Activated T-helper 2 cell treated with anti-CD3 and anti-CD28 coated beads, Interferon-gamma antibody, Interleukin-2, Interleukin-4, amounts not matched to agents 10 μg/mL and 5 μg/mL and 100 μg/mL, durations not matched to agents 14 hours and 24 hours and 36 hours (primary cell): ENCODE measurements around the gene UVRAG. TPM values are rescaled to one million over a fixed set of nuclear protein-coding genes. Genes with fewer than 3 reads are reported as not detected.

Experiments used
- DNase-seq: peaks from one replicate; pipeline ENCODE4 v3.0.0; 2021; ENCODE audit warnings: low spot score
- H3K27ac Mint-ChIP-seq: one replicate; pipeline ENCODE4 v1.8.0; 2021; ENCODE audit warnings: mixed read lengths
- H3K27me3 Mint-ChIP-seq: one replicate; pipeline ENCODE4 v1.8.0; 2021; ENCODE audit warnings: low read depth, mixed read lengths
- H3K36me3 Mint-ChIP-seq: one replicate; pipeline ENCODE4 v1.8.0; 2021; ENCODE audit warnings: low read depth, mixed read lengths
- H3K4me1 Mint-ChIP-seq: one replicate; pipeline ENCODE4 v1.8.0; 2021; ENCODE audit warnings: low read depth, mixed read lengths
- H3K4me3 Mint-ChIP-seq: one replicate; pipeline ENCODE4 v1.8.0; 2021; ENCODE audit warnings: low read depth, mild to moderate bottlenecking, moderate library complexity, mixed read lengths
- H3K9me3 Mint-ChIP-seq: one replicate; pipeline ENCODE4 v1.8.0; 2021; ENCODE audit warnings: mixed read lengths
- intact Hi-C: fragments of 100-400 bp; cut with micrococcal nuclease; formaldehyde crosslinking; loops from one replicate; pipeline ENCODE4 v1.15.1; 2023
- total RNA-seq: library from RNA; stranded (reverse); gene quantifications from 2 replicates; pipeline ENCODE4 v1.2.3, GENCODE V29; 2022

Gene UVRAG
- total RNA-seq, 1 donor from 2014 or later = 23.3 TPM

DNA sequence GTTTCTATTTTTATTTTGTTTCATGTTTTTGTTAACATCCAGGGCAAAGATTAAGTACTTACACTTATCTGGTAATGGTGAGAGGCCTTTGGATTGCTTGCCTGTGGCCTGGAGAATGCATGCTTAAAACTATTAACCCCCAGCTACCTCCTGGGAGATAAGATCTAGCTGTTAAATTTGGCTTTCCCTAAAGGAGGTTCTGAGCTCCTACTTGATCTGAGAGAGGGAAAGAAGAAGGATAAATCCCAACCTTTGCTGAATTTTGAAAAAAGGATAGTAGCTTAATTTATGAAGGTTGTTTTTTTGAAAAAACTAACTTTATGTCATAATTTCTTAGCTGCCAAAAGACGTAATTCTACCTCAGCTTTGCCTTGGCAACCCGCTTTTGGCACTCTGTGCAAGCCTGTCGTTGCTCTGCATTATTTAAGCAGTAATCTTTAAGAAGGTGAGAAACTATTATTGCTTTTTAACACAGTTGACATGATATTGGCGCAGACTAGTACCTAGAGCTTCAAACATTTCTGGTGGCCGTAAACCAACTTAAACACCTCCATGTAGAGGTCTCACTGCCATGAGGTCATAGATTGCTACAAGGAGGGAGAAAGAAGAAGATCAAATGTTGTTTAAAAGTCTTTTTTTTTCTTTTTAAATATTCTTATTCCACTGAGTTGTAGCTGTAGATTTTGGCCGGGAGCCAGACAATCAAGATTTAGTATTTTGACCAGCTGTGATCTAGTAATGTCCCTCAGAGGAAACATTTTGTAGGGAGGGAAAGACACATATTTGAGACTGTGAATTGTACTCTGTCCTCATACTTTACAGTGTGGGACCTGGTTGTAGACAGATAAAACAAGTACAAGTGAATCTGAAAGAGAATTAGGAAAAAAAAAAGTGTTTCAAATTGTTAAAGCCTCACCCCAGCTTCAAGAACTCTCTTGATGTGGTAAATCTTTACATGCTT is 316.9 kb downstream of the UVRAG start:
- peaks cover 8% of the 10 kb centered on the region for H3K4me1 Mint-ChIP-seq
- no peak overlapping the region for H3K27ac Mint-ChIP-seq
- H3K4me3 Mint-ChIP-seq = no peak overlapping the region
- no peaks in the 10 kb centered on the region for H3K27me3 Mint-ChIP-seq
- H3K36me3 Mint-ChIP-seq = peaks cover 3% of the 10 kb centered on the region
- intact Hi-C loops = no loop called here
- no peaks in the 10 kb centered on the region for H3K9me3 Mint-ChIP-seq
- no peak for DNase-seq

DNA sequence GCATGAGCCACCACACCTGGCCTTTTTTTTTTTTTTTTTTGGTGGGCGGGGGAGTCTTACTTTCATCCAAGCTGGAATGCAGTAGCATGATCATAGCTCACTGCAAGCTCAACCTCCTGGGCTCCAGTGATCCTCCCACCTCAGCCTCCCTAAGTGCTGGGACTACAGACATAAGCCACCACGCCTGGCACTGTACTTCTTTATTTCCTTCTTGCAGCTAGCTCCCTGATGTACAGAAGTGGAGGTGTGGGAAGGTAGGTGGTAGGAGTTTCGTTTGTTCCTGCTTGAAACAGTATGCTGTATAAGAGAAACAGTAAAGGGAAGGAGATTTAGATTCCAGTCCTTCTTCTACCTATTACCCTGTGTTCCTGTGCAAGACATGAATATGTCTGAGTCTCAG is 319.2 kb downstream of the UVRAG start:
- peaks cover 3% of the 10 kb centered on the region for H3K36me3 Mint-ChIP-seq
- H3K27me3 Mint-ChIP-seq = no peaks in the 10 kb centered on the region
- peaks cover 8% of the 10 kb centered on the region for H3K4me1 Mint-ChIP-seq
- H3K9me3 Mint-ChIP-seq = no peaks in the 10 kb centered on the region
- no peak for DNase-seq
- intact Hi-C loops = no loop called here
- no peak overlapping the region for H3K27ac Mint-ChIP-seq
- no peak overlapping the region for H3K4me3 Mint-ChIP-seq

- no peaks in the 10 kb centered on the region for H3K27me3 Mint-ChIP-seq
- H3K4me1 Mint-ChIP-seq = peaks cover 8% of the 10 kb centered on the region
- no peak overlapping the region for H3K4me3 Mint-ChIP-seq
Measured at GRCh38 chr11:76135491-76135890, 320.5 kb downstream of the UVRAG start.

DNA sequence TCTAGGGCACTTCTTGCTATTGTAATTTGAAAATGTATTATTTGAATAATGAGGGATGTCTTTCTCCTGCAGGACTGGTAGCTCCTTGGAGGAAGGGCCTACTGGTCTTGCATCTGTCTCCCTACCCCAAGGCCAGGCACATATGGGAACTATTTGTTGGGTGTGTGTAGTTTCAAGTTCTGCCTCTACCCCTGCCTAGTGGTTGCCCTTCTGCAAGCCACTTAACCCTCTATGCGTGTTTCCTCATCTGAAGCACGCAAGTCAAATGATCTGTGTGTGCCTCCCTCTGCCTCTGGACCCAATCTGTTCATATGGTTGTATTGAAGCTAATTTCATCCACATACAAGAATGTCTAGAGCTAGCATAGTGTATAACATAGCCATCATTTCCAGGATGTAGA is 324.3 kb downstream of the UVRAG start:
- no peak for DNase-seq
- intact Hi-C loops = no loop called here
- Mint-ChIP-seq H3K27me3 (no peaks in the 10 kb centered on the region), H3K9me3 (no peaks in the 10 kb centered on the region), H3K36me3 (peaks cover 6% of the 10 kb centered on the region), H3K4me3 (no peak overlapping the region), H3K27ac (no peak overlapping the region), H3K4me1 (no peaks in the 10 kb centered on the region)

More at GRCh38 chr11:76135491-76135890, 320.5 kb downstream of the UVRAG start:
- H3K36me3 Mint-ChIP-seq = peaks cover 3% of the 10 kb centered on the region
- no peaks in the 10 kb centered on the region for H3K9me3 Mint-ChIP-seq
- no peak for DNase-seq
- intact Hi-C loops = no loop called here
- no peak overlapping the region for H3K27ac Mint-ChIP-seq

GRCh38 chr11:76140912-76141574 is 326.0 kb downstream of the UVRAG start:
- Mint-ChIP-seq H3K9me3 (no peaks in the 10 kb centered on the region), H3K27ac (no peak overlapping the region), H3K36me3 (peaks cover 3% of the 10 kb centered on the region)

DNA sequence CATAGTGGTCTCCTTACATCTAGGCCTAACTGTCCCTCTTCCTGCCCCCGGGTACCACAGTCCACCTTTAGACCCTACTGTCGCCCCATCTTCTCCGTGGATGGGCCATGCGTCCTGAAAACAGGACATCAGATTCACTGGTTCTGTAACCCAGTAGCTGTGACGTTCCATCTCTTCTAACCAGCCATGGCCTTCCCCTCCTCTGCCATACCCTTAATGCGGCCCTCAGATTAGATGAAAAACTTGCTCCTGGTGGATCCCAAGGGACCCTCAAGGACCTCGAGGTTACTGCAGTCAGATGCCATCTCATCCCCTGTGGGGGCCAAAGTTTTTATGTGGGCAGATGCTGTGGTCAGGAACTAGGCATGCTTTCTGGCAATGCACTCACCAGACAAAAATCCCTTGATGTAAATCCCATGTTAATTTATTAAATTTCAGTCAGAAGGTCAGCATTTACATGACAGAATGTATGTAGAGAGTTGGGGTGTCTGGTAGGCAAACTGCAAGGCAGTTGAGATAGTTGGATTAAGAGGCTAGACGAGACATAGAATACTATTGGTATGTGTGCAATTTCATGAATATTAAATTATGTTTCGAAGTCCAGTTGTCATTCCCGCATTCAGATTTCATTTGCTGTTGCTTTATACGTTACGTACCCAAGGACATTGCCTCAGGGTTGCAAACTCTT is 327.0 kb downstream of the UVRAG start:
- H3K27me3 Mint-ChIP-seq = no peaks in the 10 kb centered on the region
- no peak for DNase-seq
- H3K4me1 Mint-ChIP-seq = no peaks in the 10 kb centered on the region
- intact Hi-C loops = no loop called here
- H3K36me3 Mint-ChIP-seq = peaks cover 3% of the 10 kb centered on the region
- no peak overlapping the region for H3K4me3 Mint-ChIP-seq
- no peaks in the 10 kb centered on the region for H3K9me3 Mint-ChIP-seq
- no peak overlapping the region for H3K27ac Mint-ChIP-seq

More at GRCh38 chr11:76140912-76141574, 326.0 kb downstream of the UVRAG start:
- Mint-ChIP-seq H3K27me3 (no peaks in the 10 kb centered on the region), H3K4me1 (no peaks in the 10 kb centered on the region), H3K4me3 (no peak overlapping the region)
- intact Hi-C loops = no loop called here
- no peak for DNase-seq

DNA sequence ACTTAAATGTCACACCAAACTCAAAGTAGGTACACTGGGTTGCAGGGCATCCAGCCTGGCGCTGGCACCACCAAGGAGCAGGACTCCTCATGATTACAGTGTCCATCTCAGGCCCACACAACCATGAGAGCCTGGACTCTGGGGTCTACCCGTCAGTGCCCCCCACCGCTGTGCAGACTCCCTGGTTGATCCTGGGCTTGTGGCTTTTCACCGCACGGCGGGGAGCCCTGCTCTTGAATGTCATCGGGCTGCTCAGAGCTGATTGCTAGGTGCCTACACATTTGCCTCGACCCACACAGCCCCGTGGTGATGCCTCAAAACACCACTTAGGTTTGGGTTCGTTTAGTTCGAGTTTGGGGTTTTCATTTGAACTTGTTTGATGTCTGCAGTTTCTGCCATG is 328.3 kb downstream of the UVRAG start:
- Mint-ChIP-seq H3K9me3 (no peaks in the 10 kb centered on the region), H3K4me3 (no peak overlapping the region), H3K27me3 (no peaks in the 10 kb centered on the region), H3K36me3 (peaks cover 3% of the 10 kb centered on the region), H3K27ac (no peak overlapping the region), H3K4me1 (no peaks in the 10 kb centered on the region)
- DNase-seq = no peak
- intact Hi-C loops = no loop called here

- H3K27ac Mint-ChIP-seq = no peak overlapping the region
- H3K4me3 Mint-ChIP-seq = no peak overlapping the region
- peaks cover 4% of the 10 kb centered on the region for H3K4me1 Mint-ChIP-seq
- no peak for DNase-seq
- no peaks in the 10 kb centered on the region for H3K9me3 Mint-ChIP-seq
- H3K36me3 Mint-ChIP-seq = no peaks in the 10 kb centered on the region
- H3K27me3 Mint-ChIP-seq = peaks cover 13% of the 10 kb centered on the region
- intact Hi-C loops = no loop called here
Measured at GRCh38 chr11:76147106-76147740, 332.2 kb downstream of the UVRAG start.

DNA sequence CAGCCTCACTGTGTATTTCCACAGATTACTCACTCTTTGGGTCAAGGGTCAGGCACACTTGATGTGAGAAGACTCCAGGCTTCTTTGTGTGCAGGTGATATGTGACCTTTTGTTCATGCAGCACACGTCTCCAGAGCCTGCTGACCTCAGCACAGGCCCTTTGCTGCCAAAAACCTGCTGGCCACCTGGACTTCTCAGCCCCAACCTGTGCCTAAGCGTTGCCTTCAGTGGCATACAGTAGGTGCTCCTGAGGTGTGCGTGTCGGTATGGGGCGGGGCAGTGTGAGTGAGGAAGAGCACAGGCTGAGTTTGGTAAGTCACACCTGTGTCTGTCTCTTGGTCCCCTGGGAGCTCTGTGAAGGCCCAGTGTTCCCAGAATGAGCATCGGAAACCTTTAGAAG is 333.2 kb downstream of the UVRAG start:
- no peaks in the 10 kb centered on the region for H3K9me3 Mint-ChIP-seq
- no peaks in the 10 kb centered on the region for H3K36me3 Mint-ChIP-seq
- H3K27ac Mint-ChIP-seq = no peak overlapping the region
- intact Hi-C loops = no loop called here
- no peak for DNase-seq
- peaks cover 21% of the 10 kb centered on the region for H3K27me3 Mint-ChIP-seq
- no peak overlapping the region for H3K4me3 Mint-ChIP-seq
- H3K4me1 Mint-ChIP-seq = peaks cover 13% of the 10 kb centered on the region

DNA sequence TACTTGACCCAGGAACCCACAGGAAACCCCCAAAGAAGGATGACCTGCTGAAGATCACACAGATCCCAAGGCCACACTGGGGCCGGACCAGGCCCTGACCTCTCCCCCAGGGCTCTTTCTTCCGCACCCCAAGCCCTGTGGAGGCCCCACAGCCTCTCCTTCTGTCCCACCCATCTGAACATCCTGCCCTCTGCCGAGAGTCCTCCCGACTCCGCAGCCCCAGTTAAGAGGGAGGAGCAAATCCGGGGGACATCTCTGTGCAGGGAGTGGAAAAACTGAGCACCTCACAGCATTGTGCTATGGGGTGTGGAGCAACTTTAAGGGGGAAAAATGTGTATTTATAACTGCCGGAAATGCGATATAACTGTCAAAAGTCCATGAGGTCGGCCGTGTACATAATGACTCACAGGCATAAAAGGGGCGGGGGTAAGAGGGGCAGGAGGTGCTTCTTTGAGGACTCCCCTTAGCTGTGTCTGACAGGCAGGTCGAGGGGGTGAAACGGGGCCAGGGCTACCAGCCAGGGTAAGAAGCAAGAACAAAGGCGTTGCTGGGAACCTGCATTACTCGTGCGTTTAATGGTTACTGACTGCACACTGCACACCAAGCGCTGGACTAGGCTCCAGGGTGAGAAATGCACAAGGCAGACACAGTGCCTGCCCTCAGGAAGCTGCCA is 334.1 kb downstream of the UVRAG start:
- H3K27ac Mint-ChIP-seq = no peak overlapping the region
- peaks cover 27% of the 10 kb centered on the region for H3K27me3 Mint-ChIP-seq
- H3K9me3 Mint-ChIP-seq = no peaks in the 10 kb centered on the region
- peaks cover 16% of the 10 kb centered on the region for H3K4me1 Mint-ChIP-seq
- no peak overlapping the region for H3K4me3 Mint-ChIP-seq
- no peak for DNase-seq
- intact Hi-C loops = no loop called here
- H3K36me3 Mint-ChIP-seq = no peaks in the 10 kb centered on the region

DNA sequence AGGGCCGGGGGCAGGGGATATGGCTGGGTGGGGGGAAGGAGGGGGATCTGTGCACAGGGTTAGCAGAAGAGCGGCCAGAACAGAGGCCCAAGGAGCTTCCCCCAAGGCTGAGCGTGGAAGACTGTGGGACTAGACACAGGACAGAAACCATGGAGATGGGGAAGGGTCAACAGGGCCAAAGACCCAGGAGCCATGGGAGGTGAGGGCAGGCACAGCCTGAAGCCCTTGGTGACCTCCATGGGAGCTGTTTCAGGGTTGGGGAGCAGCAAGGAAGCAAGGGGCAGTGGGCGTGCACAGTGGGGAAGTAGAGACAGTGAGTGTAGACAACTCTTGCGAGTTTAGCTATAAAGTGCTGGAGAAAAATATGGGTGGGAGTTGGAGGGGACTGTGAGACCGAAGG is 334.7 kb downstream of the UVRAG start:
- peaks cover 16% of the 10 kb centered on the region for H3K4me1 Mint-ChIP-seq
- no peaks in the 10 kb centered on the region for H3K36me3 Mint-ChIP-seq
- H3K9me3 Mint-ChIP-seq = no peaks in the 10 kb centered on the region
- intact Hi-C loops = no loop called here
- DNase-seq = no peak
- peaks cover 27% of the 10 kb centered on the region for H3K27me3 Mint-ChIP-seq
- H3K4me3 Mint-ChIP-seq = no peak overlapping the region
- no peak overlapping the region for H3K27ac Mint-ChIP-seq

GRCh38 chr11:76150141-76150540 is 335.1 kb downstream of the UVRAG start:
- H3K9me3 Mint-ChIP-seq = no peaks in the 10 kb centered on the region
- intact Hi-C loops = no loop called here
- H3K27ac Mint-ChIP-seq = no peak overlapping the region
- H3K27me3 Mint-ChIP-seq = peaks cover 27% of the 10 kb centered on the region
- H3K36me3 Mint-ChIP-seq = no peaks in the 10 kb centered on the region
- H3K4me3 Mint-ChIP-seq = no peak overlapping the region
- peaks cover 16% of the 10 kb centered on the region for H3K4me1 Mint-ChIP-seq
- no peak for DNase-seq
